Muscle of leg (tissue), 11 donors: ENCODE measurements around the gene CAMKK2. TPM values are rescaled to one million over a fixed set of nuclear protein-coding genes. Genes with fewer than 3 reads are reported as not detected.
"Not testable (repeated sequence)": the region's sequence is repeated elsewhere in the genome, so short reads cannot be mapped to it uniquely, and the experiment has no call there.

Source experiments
- DNase-seq: peaks from one replicate; pipeline ENCODE4 v3.0.0; 2013
- H3K27ac ChIP-seq: one replicate; pipeline ENCODE4 v1.5.1; 2013; ENCODE audit warnings: mild to moderate bottlenecking, low read length, control low read depth
- H3K27me3 ChIP-seq: one replicate; pipeline ENCODE4 v1.6.1; 2013; ENCODE audit warnings: low read length; ENCODE audit not compliant: control insufficient read depth, insufficient read depth
- H3K36me3 ChIP-seq: one replicate; pipeline ENCODE4 v1.6.1; 2013; ENCODE audit warnings: low read length; ENCODE audit not compliant: control insufficient read depth, insufficient read depth
- H3K4me1 ChIP-seq: one replicate; pipeline ENCODE4 v1.6.1; 2013; ENCODE audit warnings: low read length; ENCODE audit not compliant: control insufficient read depth, insufficient read depth
- H3K4me3 ChIP-seq: one replicate; pipeline ENCODE4 v1.5.1; 2013; ENCODE audit warnings: low read length, control low read depth
- H3K9me3 ChIP-seq: replicated peaks from 2 replicates; pipeline ENCODE4 v1.6.1; 2013; ENCODE audit warnings: low read depth, low read length; ENCODE audit not compliant: control insufficient read depth
- WGBS: methylation state at CpG from one replicate; pipeline ENCODE4 v1.1.5; 2013; ENCODE audit warnings: missing lambda C conversion rate; ENCODE audit not compliant: insufficient coverage; 5-methylcytosine and 5-hydroxymethylcytosine counted together
- polyA plus RNA-seq, 8 donors: library from polyadenylated mRNA; unstranded; fragments of 120-200 nt; gene quantifications; one replicate each; pipeline versions ENCODE4 v1.2.1 to v1.2.3, GENCODE V29; 2013; ENCODE audit warnings: inconsistent platforms in 1 of 8, low replicate concordance in 1 of 8; ENCODE audit not compliant: insufficient read length in 8 of 8, insufficient read depth in 1 of 8
- total RNA-seq: library from RNA; stranded (reverse); fragments of 120-200 nt; gene quantifications from one replicate; pipeline ENCODE4 v1.2.4, GENCODE V29; 2013

Gene CAMKK2
- total and polyA plus RNA-seq, 9 donors, result 12.1 to 29.5 (median 23.2) TPM

DNA sequence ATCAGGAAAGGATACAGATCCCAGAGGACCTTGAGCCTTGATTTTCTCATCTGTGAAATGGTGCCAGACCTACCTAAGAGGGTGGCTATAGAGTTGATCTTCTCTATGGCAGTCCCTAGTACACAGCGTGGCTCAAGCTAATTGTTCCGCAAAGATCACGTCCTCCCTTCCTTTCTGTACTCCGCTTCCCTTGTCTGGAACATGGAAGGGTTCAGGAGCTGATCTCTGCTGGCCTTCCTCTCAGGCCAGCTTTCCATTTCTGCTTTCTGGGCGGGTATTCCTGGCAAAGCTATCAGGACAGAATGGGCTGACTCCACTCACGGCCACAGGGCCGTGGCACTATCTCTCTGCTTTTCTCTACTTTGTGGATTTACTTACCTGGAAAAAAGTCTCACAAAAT, 6.5 kb downstream of the CAMKK2 start:
- Histone ChIP-seq H3K27me3 (no peaks in the 10 kb centered on the region), H3K4me1 (peaks cover 9% of the 10 kb centered on the region), H3K27ac (no peak overlapping the region), H3K36me3 (peaks cover 12% of the 10 kb centered on the region), H3K9me3 (no peaks in the 10 kb centered on the region), H3K4me3 (no peak overlapping the region)
- no peak for DNase-seq
- 94% methylated on average over 3 of the region's 7 CpGs for WGBS

DNA sequence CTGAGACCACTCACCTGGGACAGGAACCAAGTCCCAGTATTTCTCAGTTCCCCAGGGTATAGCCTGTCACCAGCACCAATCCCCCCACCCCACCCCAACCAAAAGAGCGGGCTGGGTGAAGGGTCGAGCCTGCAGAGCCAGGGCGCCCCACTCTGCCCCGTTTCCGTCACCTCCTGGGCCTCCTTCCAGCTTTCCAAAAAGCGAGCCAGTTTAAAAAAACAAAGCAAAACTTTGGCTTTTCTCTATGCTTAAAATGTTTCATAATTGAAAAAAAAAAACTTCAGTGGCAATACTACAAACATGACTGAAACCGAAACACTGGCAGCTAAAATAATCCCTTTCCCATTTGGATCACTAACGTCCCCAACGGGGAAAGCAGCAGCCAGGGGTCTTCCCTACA, 7.5 kb downstream of the CAMKK2 start:
- peaks cover 12% of the 10 kb centered on the region for H3K36me3 ChIP-seq
- WGBS, result 29% methylated on average over 2 of the region's 9 CpGs
- no peaks in the 10 kb centered on the region for H3K9me3 ChIP-seq
- H3K4me1 ChIP-seq, result peaks cover 5% of the 10 kb centered on the region
- H3K27ac ChIP-seq, result no peak overlapping the region
- peak; percentile 70 for DNase-seq
- no peak overlapping the region for H3K4me3 ChIP-seq
- H3K27me3 ChIP-seq, result no peaks in the 10 kb centered on the region

DNA sequence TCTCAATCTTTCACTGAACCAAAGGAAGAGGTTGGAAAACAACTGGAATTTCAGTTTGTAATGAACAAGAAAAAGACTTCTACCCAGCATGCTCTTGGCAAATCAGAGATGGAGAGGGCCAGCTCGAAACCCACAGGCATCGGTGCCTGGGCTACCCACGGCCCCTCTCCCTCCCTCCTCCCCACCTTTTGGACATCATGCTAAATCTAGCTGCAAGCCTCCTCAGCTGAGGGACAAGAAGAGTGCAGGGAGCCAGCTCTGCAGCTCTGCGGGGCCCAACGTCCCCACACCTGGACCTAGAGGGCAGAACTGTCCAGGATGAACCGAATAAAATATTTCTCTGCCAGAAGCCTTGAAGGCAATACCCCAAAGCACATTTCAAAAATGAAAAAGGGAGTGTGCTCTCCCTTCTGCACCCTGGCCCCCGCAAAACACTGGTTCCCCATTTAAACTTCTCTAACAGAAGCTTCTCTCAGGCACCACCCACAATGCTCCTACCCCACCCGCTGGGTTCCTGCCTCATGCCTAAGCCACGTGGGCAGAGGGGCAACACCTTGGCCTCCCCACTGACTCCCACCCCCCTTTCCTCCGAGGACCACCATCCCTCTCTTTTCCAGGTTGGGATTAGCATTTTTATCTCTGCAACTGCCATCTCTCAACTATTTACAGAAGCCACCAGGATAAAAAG, 8.2 kb downstream of the CAMKK2 start:
- H3K27ac ChIP-seq, result peak overlapping the region; percentile 10
- WGBS, result 43% methylated on average over 8 of the region's 10 CpGs
- no peak for DNase-seq
- H3K4me1 ChIP-seq, result peaks cover 5% of the 10 kb centered on the region
- H3K27me3 ChIP-seq, result no peaks in the 10 kb centered on the region
- no peaks in the 10 kb centered on the region for H3K9me3 ChIP-seq
- no peak overlapping the region for H3K4me3 ChIP-seq
- peaks cover 12% of the 10 kb centered on the region for H3K36me3 ChIP-seq

DNA sequence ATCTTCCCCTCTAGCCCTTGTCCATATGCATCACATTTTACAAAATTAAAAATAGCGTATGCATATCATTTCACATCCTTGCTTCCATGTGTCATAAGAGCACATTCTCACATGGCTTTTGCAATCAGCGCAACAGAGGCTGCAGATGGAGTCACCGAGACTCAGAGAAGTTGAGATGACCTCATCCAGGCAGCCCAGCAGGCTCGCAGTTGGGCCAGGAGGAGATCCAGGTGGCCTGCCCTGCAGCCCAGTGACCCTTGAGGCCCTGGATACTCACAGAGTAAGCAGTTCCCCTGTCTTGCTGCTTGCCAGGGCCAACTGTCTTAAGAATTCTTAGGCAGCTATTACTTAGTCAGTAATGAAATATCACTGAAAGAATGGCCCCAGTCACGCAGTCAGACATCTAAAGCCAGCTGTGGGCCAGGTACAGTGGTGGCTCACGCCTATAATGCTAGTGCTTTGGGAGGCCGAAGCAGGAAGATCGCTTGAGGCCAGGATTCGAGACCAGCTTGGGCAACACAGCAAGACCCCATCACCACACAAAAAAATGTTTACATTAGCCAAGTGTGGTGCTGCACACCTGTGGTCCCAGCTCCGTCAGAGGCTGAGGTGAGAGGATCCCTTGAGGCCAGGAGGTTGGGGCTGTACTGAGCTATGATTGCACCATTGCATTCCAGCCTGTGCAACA, 9.1 kb downstream of the CAMKK2 start:
- 70% methylated on average over 8 of the region's 10 CpGs for WGBS
- peaks cover 5% of the 10 kb centered on the region for H3K4me1 ChIP-seq
- no peak overlapping the region for H3K27ac ChIP-seq
- DNase-seq, result no peak
- no peaks in the 10 kb centered on the region for H3K27me3 ChIP-seq
- H3K36me3 ChIP-seq, result peaks cover 8% of the 10 kb centered on the region
- H3K4me3 ChIP-seq, result no peak overlapping the region
- no peaks in the 10 kb centered on the region for H3K9me3 ChIP-seq

DNA sequence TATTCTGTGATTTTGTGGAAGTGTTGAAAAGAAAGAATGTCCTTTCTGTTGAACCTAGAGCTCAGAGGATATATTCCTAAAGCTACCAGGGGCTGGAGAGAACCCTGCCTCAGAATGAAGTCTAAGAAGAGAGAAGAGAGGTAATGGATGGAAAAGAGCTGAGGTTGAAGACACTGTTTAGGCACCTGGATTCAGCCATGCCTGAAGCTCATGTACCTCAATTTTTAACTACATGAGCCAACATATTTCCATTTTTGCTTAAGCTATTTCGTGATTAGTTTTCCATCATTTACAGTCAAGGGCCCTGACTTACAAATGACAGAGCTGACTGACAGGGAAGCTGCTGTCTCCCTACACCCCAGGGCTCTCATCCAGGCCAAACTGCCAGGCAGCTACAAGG, 10.7 kb downstream of the CAMKK2 start:
- H3K4me3 ChIP-seq, result no peak overlapping the region
- no peak overlapping the region for H3K27ac ChIP-seq
- H3K9me3 ChIP-seq, result no peaks in the 10 kb centered on the region
- DNase-seq, result no peak
- no peaks in the 10 kb centered on the region for H3K27me3 ChIP-seq
- WGBS, result 100% methylated on average over 1 of the region's 1 CpG
- H3K4me1 ChIP-seq, result peaks cover 5% of the 10 kb centered on the region
- peaks cover 2% of the 10 kb centered on the region for H3K36me3 ChIP-seq

DNA sequence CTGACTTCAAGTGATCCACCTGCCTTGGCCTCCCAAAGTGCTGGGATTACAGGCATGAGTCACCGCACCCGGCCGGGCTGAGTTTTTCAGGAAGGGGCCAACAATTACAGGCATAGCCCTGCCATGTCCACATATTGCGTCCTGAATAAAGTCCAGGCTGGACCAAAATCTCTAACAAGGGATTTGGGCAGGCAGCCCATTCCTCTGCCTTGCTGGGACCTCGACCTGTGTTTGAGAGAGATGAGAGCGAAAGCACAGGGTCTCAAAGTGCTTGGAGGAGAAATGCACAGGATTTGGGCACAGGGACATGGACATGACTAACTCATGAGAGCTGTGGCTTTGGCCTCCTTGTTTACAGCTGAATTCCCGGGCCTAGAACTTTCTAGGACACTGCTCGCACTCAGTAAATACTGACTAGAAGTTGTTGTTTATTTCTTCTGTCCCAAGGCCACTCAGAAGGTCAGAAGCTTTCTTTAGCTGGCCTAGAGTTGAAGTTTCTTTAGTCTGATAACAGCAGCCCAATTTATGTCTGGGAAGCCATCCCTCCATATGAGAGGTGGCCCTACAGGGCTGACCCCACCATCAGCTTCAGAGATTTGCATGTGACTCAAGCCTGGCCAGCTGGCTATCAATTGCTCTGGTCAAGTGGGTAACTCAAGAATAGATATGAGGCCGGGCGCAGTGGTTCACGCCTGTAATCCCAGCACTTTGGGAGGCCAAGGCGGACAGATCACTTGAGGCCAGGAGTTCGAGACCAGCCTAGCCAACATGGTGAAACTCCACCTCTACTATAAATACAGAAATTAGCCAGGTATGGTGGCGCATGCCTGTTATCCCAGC, 11.7 kb downstream of the CAMKK2 start:
- H3K4me3 ChIP-seq, result no peak overlapping the region
- 91% methylated on average over 10 of the region's 14 CpGs for WGBS
- no peaks in the 10 kb centered on the region for H3K36me3 ChIP-seq
- no peaks in the 10 kb centered on the region for H3K9me3 ChIP-seq
- DNase-seq, result no peak
- H3K4me1 ChIP-seq, result peaks cover 6% of the 10 kb centered on the region
- H3K27ac ChIP-seq, result no peak overlapping the region
- no peaks in the 10 kb centered on the region for H3K27me3 ChIP-seq

DNA sequence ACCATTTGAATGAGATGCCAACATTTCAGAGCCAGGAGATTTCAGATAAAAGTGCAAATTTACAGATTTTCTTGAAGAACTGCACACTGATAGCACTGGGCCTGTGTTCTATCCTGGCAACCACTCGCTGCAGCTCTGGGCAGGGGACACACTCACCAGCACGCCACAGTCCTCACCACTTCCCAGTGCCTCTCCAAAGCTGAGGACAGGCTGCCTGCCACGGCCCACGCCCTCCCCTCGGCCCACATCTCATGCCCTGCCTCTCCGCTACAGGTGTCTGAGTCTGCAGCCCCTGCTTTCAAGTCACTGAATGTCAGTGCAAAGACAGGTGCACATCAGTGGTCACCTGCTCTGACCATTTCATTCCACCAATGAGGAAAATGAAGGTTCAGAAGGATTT, 12.7 kb downstream of the CAMKK2 start:
- peaks cover 2% of the 10 kb centered on the region for H3K36me3 ChIP-seq
- WGBS, result 93% methylated on average over 3 of the region's 6 CpGs
- H3K27me3 ChIP-seq, result no peaks in the 10 kb centered on the region
- peaks cover 14% of the 10 kb centered on the region for H3K4me1 ChIP-seq
- no peak for DNase-seq
- no peak overlapping the region for H3K4me3 ChIP-seq
- no peaks in the 10 kb centered on the region for H3K9me3 ChIP-seq
- H3K27ac ChIP-seq, result no peak overlapping the region

DNA sequence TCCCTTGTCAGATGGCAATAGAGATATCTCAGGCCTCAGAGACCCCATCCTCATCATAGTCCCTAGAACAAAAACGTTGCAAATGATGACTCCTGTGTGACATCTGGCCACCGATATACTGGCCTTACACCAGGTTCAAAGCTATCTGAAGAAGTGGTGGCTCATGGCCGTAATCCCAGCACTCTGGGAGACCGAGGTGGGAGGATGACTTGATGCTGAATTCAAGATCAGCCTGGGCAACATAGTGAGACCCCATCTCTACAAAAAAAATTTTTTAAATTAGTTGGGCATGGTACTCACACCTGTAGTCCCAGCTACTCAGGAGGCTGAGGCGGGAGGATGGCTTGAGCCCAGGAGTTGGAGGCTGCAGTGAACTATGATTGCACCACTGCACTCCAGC, 13.1 kb downstream of the CAMKK2 start:
- no peak overlapping the region for H3K4me3 ChIP-seq
- H3K4me1 ChIP-seq, result peaks cover 12% of the 10 kb centered on the region
- no peak overlapping the region for H3K27ac ChIP-seq
- H3K36me3 ChIP-seq, result peaks cover 4% of the 10 kb centered on the region
- no peak for DNase-seq
- WGBS, result 100% methylated on average over 1 of the region's 5 CpGs
- no peaks in the 10 kb centered on the region for H3K27me3 ChIP-seq
- no peaks in the 10 kb centered on the region for H3K9me3 ChIP-seq

DNA sequence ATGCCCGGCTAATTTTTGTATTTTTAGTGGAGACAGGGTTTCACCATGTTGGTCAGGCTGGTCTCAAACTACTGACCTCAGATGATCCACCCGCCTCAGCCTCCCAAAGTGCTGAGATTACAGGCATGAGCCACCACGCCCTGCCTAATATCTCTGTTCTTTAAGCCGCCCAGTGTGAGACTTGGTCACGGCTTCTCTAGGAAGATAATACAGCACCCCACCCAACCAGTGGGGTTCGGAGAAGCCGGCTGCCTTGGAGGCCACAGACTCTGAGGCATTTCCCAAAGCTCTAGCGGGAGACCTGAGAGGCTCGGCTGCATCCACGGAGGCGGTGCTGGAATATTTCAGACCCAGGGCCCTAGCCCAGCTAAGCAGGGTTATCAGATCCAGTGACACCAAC, 13.6 kb downstream of the CAMKK2 start:
- H3K36me3 ChIP-seq, DNase-seq, H3K9me3 ChIP-seq, H3K4me3 ChIP-seq, H3K27ac ChIP-seq, H3K27me3 ChIP-seq: not testable (repeated sequence)
- peaks cover 12% of the 10 kb centered on the region for H3K4me1 ChIP-seq
- 82% methylated on average over 10 of the region's 11 CpGs for WGBS

DNA sequence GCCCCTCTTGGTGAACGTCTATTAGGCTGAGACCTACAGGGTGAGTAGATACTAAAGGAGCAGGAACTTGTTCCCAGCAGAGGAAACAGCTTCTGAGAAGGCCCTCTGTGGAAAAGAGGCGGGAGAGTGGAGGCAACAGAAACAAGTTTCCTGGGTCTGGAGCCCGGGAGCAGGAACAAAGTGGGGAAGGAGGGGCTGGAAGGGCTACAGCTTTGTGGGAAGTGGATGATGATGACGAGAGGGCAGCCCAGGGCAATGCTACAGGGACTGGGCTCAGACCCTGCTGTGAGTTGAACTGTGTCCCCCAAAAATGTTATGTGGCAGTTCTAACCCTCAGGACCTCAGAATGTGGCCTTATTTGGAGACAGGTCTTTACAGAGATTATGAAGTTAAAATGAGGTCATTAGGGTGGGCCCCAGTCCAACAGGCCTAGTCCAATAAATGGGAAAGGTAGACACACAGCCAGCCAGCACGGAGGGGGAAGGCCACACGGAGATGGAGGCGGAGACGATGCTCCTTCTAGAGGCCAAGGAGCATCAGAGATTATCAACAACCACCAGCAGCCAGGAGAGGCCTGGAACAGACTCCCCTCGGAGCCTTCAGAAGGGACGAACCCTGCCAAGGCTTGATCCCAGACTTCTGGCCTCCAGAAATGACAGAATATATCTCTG, 14.3 kb downstream of the CAMKK2 start:
- WGBS, result 57% methylated on average over 5 of the region's 10 CpGs
- DNase-seq, result peak; percentile 39
- no peak overlapping the region for H3K27ac ChIP-seq
- H3K36me3 ChIP-seq, result peaks cover 4% of the 10 kb centered on the region
- H3K27me3 ChIP-seq, result no peaks in the 10 kb centered on the region
- no peak overlapping the region for H3K4me3 ChIP-seq
- H3K9me3 ChIP-seq, result no peaks in the 10 kb centered on the region
- H3K4me1 ChIP-seq, result peaks cover 12% of the 10 kb centered on the region
